H1 (cell line): ENCODE results near the gene RAB11FIP3. TPM values are rescaled to one million over a fixed set of nuclear protein-coding genes. Genes with fewer than 3 reads are reported as not detected.
A peak's percentile ranks its signal among the peaks of the same experiment; 100 is the strongest.

ENCODE experiments used
- CTCF ChIA-PET: fragments of 300-600 bp; sonication (Branson Sonifier 250); formaldehyde crosslinking; loops from one replicate; lab custom pipeline; 2021; ENCODE audit not compliant: partially characterized antibody; lab: Charles Lee
- POLR2A ChIA-PET: fragments of 300-600 bp; sonication (Branson Sonifier 250); formaldehyde crosslinking; loops from one replicate; lab custom pipeline; 2021; ENCODE audit warnings: inconsistent platforms; ENCODE audit not compliant: partially characterized antibody; lab: Charles Lee
- DNase-seq, 2 experiments: peaks; one replicate each; pipeline versions ENCODE4 v3.0.0 to v3.0.0-alpha.2; 2010 to 2022; ENCODE audit warnings: low spot score in 2 of 2, low read depth in 1 of 2, mixed read lengths in 1 of 2
- FAIRE-seq: peaks from 2 replicates; lab custom pipeline; 2011; peaks lifted over from hg19 to GRCh38; lab: Jason Lieb, UNC
- H2AFZ ChIP-seq: 2 replicates; pipeline ENCODE4 v1.8.1; 2012; ENCODE audit warnings: low read length, inconsistent platforms
- H2AK5ac ChIP-seq: 2 replicates; pipeline ENCODE4 v1.6.1; 2013; ENCODE audit warnings: low read depth, low read length
- H2BK120ac ChIP-seq: replicated peaks from 2 replicates; pipeline ENCODE3; 2013; ENCODE audit warnings: low read depth, low read length, inconsistent platforms
- H2BK12ac ChIP-seq: 2 replicates; pipeline ENCODE4 v1.6.1; 2013; ENCODE audit warnings: low read depth, low read length
- H2BK15ac ChIP-seq: 2 replicates; pipeline ENCODE4 v1.6.1; 2013; ENCODE audit warnings: low read length
- H2BK20ac ChIP-seq: 2 replicates; pipeline ENCODE4 v1.6.1; 2013; ENCODE audit warnings: low read length
- H2BK5ac ChIP-seq: 2 replicates; pipeline ENCODE4 v1.6.1; 2013; ENCODE audit warnings: low read depth, low read length
- H3K14ac ChIP-seq: 2 replicates; pipeline ENCODE4 v1.6.1; 2013; ENCODE audit warnings: inconsistent platforms; ENCODE audit not compliant: insufficient read length
- H3K18ac ChIP-seq: 2 replicates; pipeline ENCODE4 v1.6.1; 2013; ENCODE audit warnings: low read length; ENCODE audit errors: extremely low read depth
- H3K23ac ChIP-seq: 2 replicates; pipeline ENCODE4 v1.6.1; 2013; ENCODE audit warnings: inconsistent platforms; ENCODE audit not compliant: insufficient read length
- H3K23me2 ChIP-seq: 2 replicates; pipeline ENCODE4 v1.6.1; 2013; ENCODE audit warnings: low read depth, low read length
- H3K27ac ChIP-seq: 2 replicates; pipeline ENCODE4 v1.6.1; 2011; ENCODE audit warnings: low read depth, low read length, inconsistent platforms
- H3K27me3 ChIP-seq, 4 experiments: replicated peaks in 1 of 4; 1 replicate in 1 of 4; 2 replicates in 3 of 4; pipeline versions ENCODE4 v1.6.1 to v1.8.1; 2011 to 2013; ENCODE audit warnings: low read length in 3 of 4, mild to moderate bottlenecking in 3 of 4, inconsistent platforms in 2 of 4, mixed read lengths in 2 of 4, moderate library complexity in 1 of 4; ENCODE audit not compliant: control insufficient read depth in 3 of 4, insufficient read depth in 3 of 4; ENCODE audit errors: extremely low read depth in 1 of 4
- H3K36me3 ChIP-seq, 4 experiments: 2 replicates each; pipeline versions ENCODE4 v1.6.1 to v1.8.1; 2011 to 2013; ENCODE audit warnings: mild to moderate bottlenecking in 4 of 4, low read length in 3 of 4, moderate library complexity in 2 of 4, control low read depth in 1 of 4, inconsistent platforms in 1 of 4; ENCODE audit not compliant: insufficient read depth in 4 of 4, control insufficient read depth in 2 of 4
- H3K4ac ChIP-seq: replicated peaks from 2 replicates; pipeline ENCODE3; 2013; ENCODE audit warnings: low read length, low read depth, mixed read lengths, inconsistent platforms; ENCODE audit not compliant: insufficient read length
- H3K4me1 ChIP-seq, 4 experiments: replicated peaks in 1 of 4; 1 replicate in 1 of 4; 2 replicates in 3 of 4; pipeline versions ENCODE4 v1.6.1 to v1.8.1; 2011 to 2013; ENCODE audit warnings: low read length in 3 of 4, inconsistent platforms in 2 of 4, mixed read lengths in 1 of 4; ENCODE audit not compliant: insufficient read depth in 4 of 4, control insufficient read depth in 3 of 4
- H3K4me2 ChIP-seq, 2 experiments: 2 replicates each; pipeline versions ENCODE4 v1.6.1 to v1.8.1; 2011 to 2013; ENCODE audit warnings: low read depth in 2 of 2, low read length in 2 of 2, control low read depth in 1 of 2, inconsistent platforms in 1 of 2, mild to moderate bottlenecking in 1 of 2; ENCODE audit not compliant: insufficient read depth in 1 of 2
- H3K4me3 ChIP-seq, 4 experiments: fragments of 200-600, 300-600 bp in 1 of 4; sonication (generic), shearing (Covaris generic), sonication (Bioruptor Twin) in 1 of 4; 2 replicates each; pipeline versions ENCODE4 v1.5.1 to v1.8.1; 2011 to 2016; ENCODE audit warnings: low read length in 4 of 4, low read depth in 3 of 4, control low read depth in 2 of 4, inconsistent platforms in 2 of 4, mild to moderate bottlenecking in 2 of 4, mixed read lengths in 1 of 4, moderate library complexity in 1 of 4; ENCODE audit not compliant: insufficient read depth in 2 of 4; ENCODE audit errors: extremely low read depth in 1 of 4
- H3K56ac ChIP-seq: replicated peaks from 2 replicates; pipeline ENCODE3; 2013; ENCODE audit warnings: low read depth, mild to moderate bottlenecking, mixed read lengths, low read length, inconsistent platforms; ENCODE audit not compliant: insufficient read length
- H3K79me1 ChIP-seq: 2 replicates; pipeline ENCODE4 v1.6.1; 2013; ENCODE audit warnings: low read depth, low read length, control low read depth
- H3K79me2 ChIP-seq, 2 experiments: 2 replicates each; pipeline versions ENCODE4 v1.6.1 to v1.8.1; 2012 to 2013; ENCODE audit warnings: low read length in 2 of 2, mild to moderate bottlenecking in 2 of 2, inconsistent platforms in 1 of 2; ENCODE audit not compliant: insufficient read depth in 2 of 2, control insufficient read depth in 1 of 2
- H3K9ac ChIP-seq, 4 experiments: replicated peaks in 1 of 4; 1 replicate in 1 of 4; 2 replicates in 3 of 4; pipeline versions ENCODE4 v1.6.1 to v1.8.1; 2011 to 2013; ENCODE audit warnings: low read depth in 3 of 4, low read length in 3 of 4, control low read depth in 2 of 4, mild to moderate bottlenecking in 2 of 4, moderate library complexity in 2 of 4, inconsistent platforms in 1 of 4; ENCODE audit errors: extremely low read depth in 1 of 4
- H3K9me3 ChIP-seq, 2 experiments: 2 replicates each; pipeline versions ENCODE4 v1.6.1 to v1.8.1; 2012 to 2013; ENCODE audit warnings: mild to moderate bottlenecking in 2 of 2, moderate library complexity in 2 of 2, control low read depth in 1 of 2, inconsistent platforms in 1 of 2, low read depth in 1 of 2, low read length in 1 of 2, mixed read lengths in 1 of 2; ENCODE audit not compliant: insufficient read depth in 2 of 2
- H4K20me1 ChIP-seq, 2 experiments: replicated peaks in 1 of 2; 2 replicates each; pipeline versions ENCODE3 to v1.8.1; 2011 to 2013; ENCODE audit warnings: inconsistent platforms in 2 of 2, low read length in 2 of 2, mild to moderate bottlenecking in 1 of 2; ENCODE audit not compliant: insufficient read depth in 2 of 2, control insufficient read depth in 1 of 2
- H4K5ac ChIP-seq: 2 replicates; pipeline ENCODE4 v1.6.1; 2013; ENCODE audit warnings: low read length, low read depth, mixed read lengths, inconsistent platforms; ENCODE audit not compliant: insufficient read length
- H4K8ac ChIP-seq: 2 replicates; pipeline ENCODE4 v1.8.0; 2013; ENCODE audit warnings: mild to moderate bottlenecking, moderate library complexity, low read length, inconsistent platforms; ENCODE audit not compliant: insufficient read depth; ENCODE audit errors: extremely low read depth
- H4K91ac ChIP-seq: replicated peaks from 2 replicates; pipeline ENCODE3; 2013; ENCODE audit warnings: low read length, mixed read lengths, inconsistent platforms; ENCODE audit not compliant: insufficient read length
- CEBPB ChIP-seq: IDR thresholded peaks from 2 replicates; pipeline ENCODE4 v1.6.1; 2012; ENCODE audit warnings: low read depth, low read length
- CHD1 ChIP-seq: IDR thresholded peaks from 2 replicates; pipeline ENCODE4 v1.6.1; 2012; ENCODE audit warnings: low read depth, low read length, improper control_type of control experiment
- EGR1 ChIP-seq: IDR thresholded peaks from 2 replicates; pipeline ENCODE4 v1.6.1; 2011; ENCODE audit warnings: low read depth, low read length, borderline replicate concordance
- EZH2 ChIP-seq: fragments of 200-600 bp; sonication (generic); IDR thresholded peaks from 2 replicates; pipeline ENCODE4 v1.7.1; 2012; ENCODE audit warnings: low read depth, mild to moderate bottlenecking, moderate library complexity, low read length, inconsistent platforms; ENCODE audit not compliant: severe bottlenecking
- HDAC2 ChIP-seq, 2 experiments: fragments of 300-600 bp in 1 of 2; sonication (generic) in 1 of 2; IDR thresholded peaks; 2 replicates each; pipeline ENCODE4 v1.6.1; 2011 to 2012; ENCODE audit warnings: low read depth in 2 of 2, low read length in 2 of 2, mild to moderate bottlenecking in 2 of 2, moderate library complexity in 2 of 2, borderline replicate concordance in 1 of 2, inconsistent platforms in 1 of 2
- KDM4A ChIP-seq: IDR thresholded peaks from one replicate; pipeline ENCODE4 v1.7.1; 2012; ENCODE audit warnings: low read depth, mild to moderate bottlenecking, moderate library complexity, low read length, inconsistent platforms; ENCODE audit not compliant: severe bottlenecking
- NRF1 ChIP-seq: IDR thresholded peaks from 2 replicates; pipeline ENCODE4 v1.6.1; 2011; ENCODE audit warnings: mild to moderate bottlenecking, low read depth, low read length, improper control_type of control experiment
- POLR2AphosphoS5 ChIP-seq: IDR thresholded peaks from 2 replicates; pipeline ENCODE4 v1.6.1; 2011; ENCODE audit warnings: low read depth, low read length
- POU5F1 ChIP-seq: IDR thresholded peaks from 2 replicates; pipeline ENCODE4 v1.6.1; 2011; ENCODE audit warnings: low read depth, mild to moderate bottlenecking, low read length, moderate library complexity
- SIX5 ChIP-seq: IDR thresholded peaks from 2 replicates; pipeline ENCODE4 v1.6.1; 2011; ENCODE audit warnings: mild to moderate bottlenecking, low read depth, low read length
- TAF1 ChIP-seq: IDR thresholded peaks from 2 replicates; pipeline ENCODE4 v1.6.1; 2011; ENCODE audit warnings: mild to moderate bottlenecking, low read depth, low read length
- WGBS, 2 experiments: shearing (Covaris generic) in 1 of 2; methylation state at CpG; one replicate each; pipeline versions ENCODE4 v1.1.6 to v1.1.7; 2013 to 2015; ENCODE audit warnings: low lambda C conversion rate in 2 of 2, mixed read lengths in 2 of 2, inconsistent platforms in 1 of 2, low coverage in 1 of 2, missing lambda C conversion rate in 1 of 2; ENCODE audit not compliant: insufficient replicate concordance in 2 of 2, insufficient coverage in 1 of 2, insufficient read length in 1 of 2; ENCODE audit errors: extremely low coverage in 1 of 2, missing lambda C conversion rate in 1 of 2; 5-methylcytosine and 5-hydroxymethylcytosine counted together
- polyA plus RNA-seq, 7 experiments: library from polyadenylated mRNA; depleted of rRNA in 3 of 7; stranded (reverse) in 5 of 7; unstranded in 2 of 7; fragments of >200 nt in 5 of 7; fragments of 200-250 nt in 2 of 7; gene quantifications; 1 replicate in 5 of 7; 2 replicates in 1 of 7; 4 replicates in 1 of 7; pipeline versions ENCODE4 v1.2.1 to v1.2.3, GENCODE V29; 2011 to 2013; ENCODE audit warnings: missing spikeins in 2 of 7, mixed read lengths in 2 of 7
- total RNA-seq: library from RNA; stranded (reverse); fragmentation: NEBNext Ultra II Directional; extraction: Animal tissue kit (Norgen Biotek cat#: 25700); gene quantifications from 2 replicates; pipeline ENCODE4 v1.2.1, GENCODE V29; 2021
- TF ChIP-seq, protein P1 (sequence below): IDR thresholded peaks from 2 replicates; pipeline ENCODE4 v1.6.1; 2011; ENCODE audit warnings: low read depth, mild to moderate bottlenecking, low read length; ENCODE audit not compliant: insufficient read depth

The RAB11FIP3 gene
- total and polyA plus RNA-seq, 2 of the 8 experiments (the other 6 are each of a cell fraction or from before 2014, with no cell fraction given) = 9.3 to 35.2 TPM

GRCh38 chr16:564690-565418 lies 139.4 kb downstream of the RAB11FIP3 start:
- DNase-seq (no peak), FAIRE-seq (no peak)
- no peak overlapping the region for H4K91ac ChIP-seq
- no peak overlapping the region for H3K4me2 ChIP-seq
- POLR2A ChIA-PET = interaction anchor here (1.1 to 7.9 kb wide), 3 partner anchors 11 to 17 kb away, joined by 4 to 58 read pairs (median 4); no protein-coding TSS in a partner anchor
- H3K4ac ChIP-seq = no peak overlapping the region
- H3K9ac ChIP-seq = no peak overlapping the region; a peak in 1 of 7 replicates
- no peak overlapping the region for H3K23ac ChIP-seq
- H2BK120ac ChIP-seq = no peak overlapping the region
- no peaks in the 10 kb centered on the region for H3K9me3 ChIP-seq
- no peak overlapping the region for H3K27ac ChIP-seq
- H4K20me1 ChIP-seq = peaks cover 0 to 3% of the 10 kb centered on the region in 2 experiments
- H2BK20ac ChIP-seq = no peak overlapping the region
- no peak overlapping the region for H3K4me3 ChIP-seq
- CTCF ChIA-PET = interaction anchor here (0.6 to 1.8 kb wide), 4 partner anchors 9 to 1335 kb away, joined by 4 to 6 read pairs (median 4); no protein-coding TSS in a partner anchor
- H3K79me2 ChIP-seq = no peaks in the 10 kb centered on the region
- no peak overlapping the region for H2AFZ ChIP-seq
- H3K4me1 ChIP-seq = peaks cover 0 to 28% (median 12%) of the 10 kb centered on the region in 4 experiments; a peak in 5 of 7 replicates
- H2BK5ac ChIP-seq = no peak overlapping the region; the same call in 1 of the 2 replicates
- no peak overlapping the region for H4K8ac ChIP-seq
- no peak overlapping the region; the same call in 1 of the 2 replicates for H2BK15ac ChIP-seq
- H3K14ac ChIP-seq = no peak overlapping the region
- H3K23me2 ChIP-seq = peaks cover 11% of the 10 kb centered on the region
- H3K18ac ChIP-seq = no peak overlapping the region
- H4K5ac ChIP-seq = no peak overlapping the region
- H2AK5ac ChIP-seq = no peak overlapping the region
- H3K79me1 ChIP-seq = no peaks in the 10 kb centered on the region
- H3K27me3 ChIP-seq = peaks cover 17 to 19% (median 18%) of the 10 kb centered on the region in 4 experiments; a peak in 6 of 7 replicates
- H2BK12ac ChIP-seq = 0 out of 2 replicates have a peak overlapping the region, but pooled peaks have one; percentile 39
- H3K56ac ChIP-seq = no peak overlapping the region
- 90% methylated on average over 26 of the region's 42 CpGs; no CpG with 5 or more reads in 1 of the 2 experiments for WGBS, 2 experiments
- H3K36me3 ChIP-seq = no peaks in the 10 kb centered on the region; a peak in 1 of 8 replicates
- TF ChIP-seq HDAC2 (IDR thresholded peaks at IDR 0.05; ENCODE audit: borderline replicate concordance in 1 of 2, low read depth in 2 of 2, low read length in 2 of 2) (no peak), KDM4A (no peak), EGR1 (no peak), EZH2 (no peak), CHD1 (no peak), CEBPB (no peak), SIX5 (no peak), NRF1 (no peak), POLR2AphosphoS5 (no peak), POU5F1 (no peak), TAF1 (no peak)
- TF ChIP-seq, protein P1, sequence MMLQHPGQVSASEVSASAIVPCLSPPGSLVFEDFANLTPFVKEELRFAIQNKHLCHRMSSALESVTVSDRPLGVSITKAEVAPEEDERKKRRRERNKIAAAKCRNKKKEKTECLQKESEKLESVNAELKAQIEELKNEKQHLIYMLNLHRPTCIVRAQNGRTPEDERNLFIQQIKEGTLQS = no peak
